ENCODE results near the gene RTL10.

DNA sequence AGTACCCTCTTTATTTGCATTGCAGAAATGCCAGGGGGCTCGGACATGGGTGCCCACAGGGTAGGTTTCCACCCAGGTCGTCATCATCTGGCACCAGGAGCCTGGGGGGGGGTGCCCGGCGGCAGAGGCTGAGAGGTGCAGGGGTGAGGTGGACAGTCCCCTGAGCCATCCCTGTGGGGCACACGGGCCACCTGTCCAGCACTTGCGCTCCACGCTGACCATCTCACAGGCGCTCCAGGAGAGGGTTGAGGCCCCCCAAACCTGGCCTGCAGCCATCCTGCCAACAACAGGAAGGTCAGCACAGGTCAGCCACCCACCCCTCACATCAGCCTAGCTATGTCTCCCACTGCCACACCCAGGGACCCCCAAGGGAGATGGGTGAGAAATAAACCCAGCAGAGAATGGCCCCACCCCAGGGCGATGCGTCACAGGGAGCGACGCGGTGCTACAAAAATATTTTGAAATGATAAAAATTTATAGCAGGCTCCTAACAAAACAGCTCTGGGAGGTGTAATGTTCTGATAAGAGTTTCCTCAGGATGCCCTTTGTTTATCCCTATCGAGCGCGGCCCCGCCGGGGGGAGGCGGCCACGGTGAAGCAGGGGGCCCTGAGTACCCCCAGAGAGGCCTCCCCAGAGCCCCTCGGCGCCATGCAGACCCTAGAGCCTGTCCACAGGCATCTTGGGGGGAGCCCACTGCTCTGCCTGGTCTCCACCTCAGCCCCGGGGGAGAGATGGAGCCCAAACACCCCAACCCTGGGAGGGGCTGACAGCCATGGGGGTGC is 21.0 kb upstream of the RTL10 start:
- TF ChIP-seq BHLHE40 (IDR thresholded peaks at IDR 0.05; ENCODE audit: borderline replicate concordance) (no peak), FOXM1 (IDR thresholded peaks at IDR 0.05; ENCODE audit: borderline replicate concordance) (no peak), ELF4 (IDR thresholded peaks at IDR 0.05) (no peak), NFRKB (IDR thresholded peaks at IDR 0.05) (no peak), ARNT (IDR thresholded peaks at IDR 0.05) (no peak), LEF1 (IDR thresholded peaks at IDR 0.05; ENCODE audit: borderline replicate concordance) (no peak), SP1 (IDR thresholded peaks at IDR 0.05) (no peak), TARDBP (IDR thresholded peaks at IDR 0.05) (no peak)

All from HEK293T (cell line).